Thyroid gland (tissue), 4 donors: ENCODE measurements around the gene TAF1A. TPM values are rescaled to one million over a fixed set of nuclear protein-coding genes. Genes with fewer than 3 reads are reported as not detected.

ENCODE experiments used
- DNase-seq, 2 donors: peaks; one replicate each; pipeline ENCODE4 v3.0.0-alpha.2; 2019
- H3K27ac ChIP-seq, 3 donors: fragments of 200-600 bp; sonication (generic); 1 replicate in 2 of 3; 2 replicates in 1 of 3; pipeline ENCODE4 v1.5.1; 2016 to 2019; ENCODE audit warnings: mild to moderate bottlenecking in 1 of 3, moderate library complexity in 1 of 3
- H3K27me3 ChIP-seq: fragments of 200-600 bp; sonication (generic); one replicate; pipeline ENCODE4 v1.5.1; 2019
- H3K36me3 ChIP-seq, 2 donors: fragments of 200-600 bp; sonication (generic); one replicate each; pipeline ENCODE4 v1.5.1; 2016 to 2019
- H3K4me1 ChIP-seq, 2 donors: fragments of 200-600 bp; sonication (generic); one replicate each; pipeline ENCODE4 v1.5.1; 2017 to 2019
- H3K4me3 ChIP-seq, 3 donors: fragments of 200-600 bp; sonication (generic); replicated peaks in 1 of 3; 1 replicate in 2 of 3; 2 replicates in 1 of 3; pipeline ENCODE4 v1.5.1; 2016; ENCODE audit warnings: mild to moderate bottlenecking in 1 of 3
- H3K9me3 ChIP-seq: fragments of 200-600 bp; sonication (generic); one replicate; pipeline ENCODE4 v1.5.1; 2017
- CTCF ChIP-seq, 6 experiments: fragments of 200-600 bp in 3 of 6; fragments of 450-650 bp in 3 of 6; sonication (generic) in 3 of 6; IDR thresholded peaks; one replicate each; pipeline ENCODE4 v1.5.1; 2016 to 2019; ENCODE audit warnings: antibody characterized with exemption in 6 of 6, mild to moderate bottlenecking in 2 of 6, inconsistent platforms in 1 of 6, moderate library complexity in 1 of 6
- POLR2A ChIP-seq, 2 donors: fragments of 450-650 bp; IDR thresholded peaks; one replicate each; pipeline ENCODE4 v1.6.1; 2017; ENCODE audit warnings: antibody characterized with exemption in 2 of 2, mild to moderate bottlenecking in 2 of 2, moderate library complexity in 1 of 2
- WGBS, 2 donors: methylation state at CpG; one replicate each; pipeline ENCODE4 v1.1.5; 2017; 5-methylcytosine and 5-hydroxymethylcytosine counted together
- intact Hi-C: fragments of 100-400 bp; cut with DNase I; formaldehyde crosslinking; loops from one replicate; pipeline ENCODE4 v1.15.1; 2023
- total RNA-seq, 4 donors: library from RNA; depleted of rRNA; stranded (reverse); fragments of >200 nt; gene quantifications; one replicate each; pipeline ENCODE4 v1.2.3, GENCODE V29; 2016

The TAF1A gene
- total RNA-seq, 4 donors from 2014 or later, result 7.4 to 18.4 (median 15.0) TPM

GRCh38 chr1:222629921-222630535 is 40.3 kb upstream of the TAF1A start:
- WGBS, 2 donors, result 90 to 91% methylated on average over 7 of the region's 7 CpGs
- intact Hi-C loops, result loop anchor here (5.0 kb wide), 1 partner anchor 168 kb away; no protein-coding TSS in a partner anchor
- Histone ChIP-seq H3K4me1 (no peaks in the 10 kb centered on the region), H3K27me3 (no peaks in the 10 kb centered on the region), H3K4me3 (no peak overlapping the region), H3K36me3 (peaks cover 37 to 56% of the 10 kb centered on the region in 2 donors), H3K27ac (no peak overlapping the region), H3K9me3 (no peaks in the 10 kb centered on the region)
- TF ChIP-seq POLR2A (IDR thresholded peaks at IDR 0.05) (no peak), CTCF (IDR thresholded peaks at IDR 0.05) (no peak)
- DNase-seq, result no peak

DNA sequence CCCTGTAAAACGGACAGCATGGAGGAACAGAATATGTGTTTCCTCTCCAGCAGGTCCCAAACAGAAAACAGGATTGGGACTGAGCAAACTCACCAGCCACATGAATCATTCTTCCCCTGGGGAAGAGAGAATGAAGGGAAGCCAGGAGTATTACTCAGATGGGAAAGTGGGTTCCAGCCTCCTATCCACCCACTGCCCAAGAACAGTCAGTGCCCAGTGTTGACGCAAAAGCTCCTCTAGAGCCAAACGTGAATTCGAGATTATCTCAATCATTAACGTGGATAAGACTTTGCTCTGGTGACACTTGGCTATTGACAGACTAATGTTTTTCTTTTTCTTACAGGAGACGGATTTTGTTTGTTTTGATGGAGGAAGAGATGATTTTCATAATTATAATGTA is 37.5 kb upstream of the TAF1A start:
- H3K4me3 ChIP-seq, result no peak overlapping the region

GRCh38 chr1:222624214-222624613 is 34.5 kb upstream of the TAF1A start:
- intact Hi-C loops, result no loop called here
- H3K9me3 ChIP-seq, result no peaks in the 10 kb centered on the region
- TF ChIP-seq POLR2A (IDR thresholded peaks at IDR 0.05), result no peak
- no peak overlapping the region for H3K27ac ChIP-seq
- H3K27me3 ChIP-seq, result no peaks in the 10 kb centered on the region
- H3K36me3 ChIP-seq, result peaks cover 25 to 39% of the 10 kb centered on the region in 2 donors
- H3K4me3 ChIP-seq, result no peak overlapping the region
- WGBS, 2 donors, result 91% methylated on average over 7 of the region's 7 CpGs
- DNase-seq, result no peak
- H3K4me1 ChIP-seq, result peaks cover 0 to 6% of the 10 kb centered on the region in 2 donors

More for the DNA sequence above, 37.5 kb upstream of the TAF1A start:
- DNase-seq, result no peak
- intact Hi-C loops, result no loop called here
- no peak for TF ChIP-seq POLR2A (IDR thresholded peaks at IDR 0.05)
- TF ChIP-seq CTCF (IDR thresholded peaks at IDR 0.05), result no peak
- Histone ChIP-seq H3K27ac (no peak overlapping the region), H3K4me1 (no peaks in the 10 kb centered on the region), H3K36me3 (peaks cover 28 to 53% of the 10 kb centered on the region in 2 donors), H3K27me3 (no peaks in the 10 kb centered on the region), H3K9me3 (no peaks in the 10 kb centered on the region)
- WGBS, 2 donors, result 85 to 89% methylated on average over 6 of the region's 6 CpGs

DNA sequence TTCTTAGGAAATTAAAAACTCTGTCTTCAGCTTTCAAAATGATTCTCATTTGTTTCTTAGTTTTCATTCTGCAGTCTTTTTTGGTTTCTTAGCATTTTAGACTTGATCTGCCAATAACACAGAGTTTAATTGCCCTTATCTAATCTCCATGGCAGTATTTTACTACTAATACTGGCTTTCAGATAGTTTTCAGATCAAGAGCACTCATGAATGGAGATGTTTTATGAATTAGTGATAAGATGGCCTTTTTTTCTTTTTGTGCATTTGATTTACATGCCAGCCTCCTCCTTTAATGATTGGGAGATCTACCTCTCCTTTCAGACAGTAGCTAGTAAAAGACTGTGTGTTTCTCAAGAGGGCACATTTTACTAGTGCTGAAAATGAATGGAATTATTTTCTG is 33.7 kb upstream of the TAF1A start:
- intact Hi-C loops, result no loop called here
- TF ChIP-seq POLR2A (IDR thresholded peaks at IDR 0.05) (no peak), CTCF (IDR thresholded peaks at IDR 0.05) (no peak)
- H3K9me3 ChIP-seq, result no peaks in the 10 kb centered on the region
- no peak overlapping the region for H3K27ac ChIP-seq
- peaks cover 19 to 33% of the 10 kb centered on the region in 2 donors for H3K36me3 ChIP-seq
- DNase-seq, result no peak
- H3K4me3 ChIP-seq, result no peak overlapping the region
- H3K27me3 ChIP-seq, result no peaks in the 10 kb centered on the region
- peaks cover 0 to 9% of the 10 kb centered on the region in 2 donors for H3K4me1 ChIP-seq

DNA sequence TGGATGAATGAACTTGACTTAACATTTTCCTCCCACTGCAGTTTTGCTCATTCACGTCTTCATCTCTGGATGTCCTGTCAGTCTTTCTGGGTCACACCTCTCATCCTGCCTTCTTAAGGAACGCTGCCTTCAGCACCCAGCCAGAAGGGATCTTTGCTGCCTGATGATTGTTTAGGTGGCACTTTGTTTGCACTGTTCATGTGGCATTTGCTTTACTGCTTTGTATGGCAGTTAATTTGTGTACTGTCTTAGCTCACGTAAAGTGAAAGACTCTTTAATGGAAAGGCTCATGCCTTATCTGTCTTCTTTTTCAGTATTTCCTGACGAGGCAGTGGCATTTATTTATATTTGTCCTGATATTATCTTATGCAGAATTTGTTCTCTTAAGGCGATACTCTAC is 33.0 kb upstream of the TAF1A start:
- no peak for DNase-seq
- Histone ChIP-seq H3K27ac (no peak overlapping the region), H3K27me3 (no peaks in the 10 kb centered on the region), H3K4me1 (peaks cover 0 to 9% of the 10 kb centered on the region in 2 donors), H3K36me3 (peaks cover 12 to 26% of the 10 kb centered on the region in 2 donors), H3K4me3 (no peak overlapping the region), H3K9me3 (no peaks in the 10 kb centered on the region)
- intact Hi-C loops, result no loop called here
- WGBS, 2 donors, result 96 to 97% methylated on average over 5 of the region's 5 CpGs
- no peak for TF ChIP-seq POLR2A (IDR thresholded peaks at IDR 0.05)
- TF ChIP-seq CTCF (IDR thresholded peaks at IDR 0.05), result no peak
